Cardiac muscle cell (in vitro differentiated cells and primary cell): ENCODE measurements around the gene RPS6KC1. TPM values are rescaled to one million over a fixed set of nuclear protein-coding genes. Genes with fewer than 3 reads are reported as not detected.

ENCODE experiments used
- DNase-seq, 2 donors: peaks; one replicate each; pipeline versions ENCODE4 v3.0.0 to v3.0.0-alpha.2; 2010 to 2017; ENCODE audit warnings: low read depth in 1 of 2, low spot score in 1 of 2
- H3K27ac ChIP-seq: fragments of 200-600 bp; sonication (generic); 2 replicates; pipeline ENCODE4 v1.5.1; 2016
- H3K27me3 ChIP-seq: fragments of 200-600 bp; sonication (generic); 2 replicates; pipeline ENCODE4 v1.6.0; 2016; ENCODE audit warnings: control low read depth
- H3K36me3 ChIP-seq: fragments of 200-600 bp; sonication (generic); 2 replicates; pipeline ENCODE4 v1.5.1; 2016; ENCODE audit warnings: control low read depth
- H3K4me1 ChIP-seq: fragments of 200-600 bp; sonication (generic); 2 replicates; pipeline ENCODE4 v1.8.1; 2017; ENCODE audit warnings: low read depth, mild to moderate bottlenecking, mixed run types
- H3K4me3 ChIP-seq: fragments of 200-600 bp; sonication (generic); 2 replicates; pipeline ENCODE4 v1.5.1; 2016; ENCODE audit warnings: mild to moderate bottlenecking
- H3K9me3 ChIP-seq: fragments of 200-600 bp; sonication (generic); 2 replicates; pipeline ENCODE4 v1.5.1; 2017; ENCODE audit warnings: low read depth, mild to moderate bottlenecking, control low read depth
- CTCF ChIP-seq: IDR thresholded peaks from 2 replicates; pipeline ENCODE4 v1.5.1; 2012; ENCODE audit warnings: low read depth, mild to moderate bottlenecking, low read length
- polyA plus RNA-seq: library from polyadenylated mRNA; unstranded; fragments of >200 nt; fragmentation: Nextera tagmentation; extraction: Ambion mirVana; gene quantifications from 2 replicates; pipeline ENCODE4 v1.2.1, GENCODE V29; 2016
- total RNA-seq: library from RNA; depleted of rRNA; stranded (reverse); fragments of >200 nt; gene quantifications from 2 replicates; pipeline ENCODE4 v1.2.3, GENCODE V29; 2016

Gene RPS6KC1
- total and polyA plus RNA-seq, 2 experiments from 2014 or later: 12.5 to 17.9 TPM

- Histone ChIP-seq H3K4me1 (peaks cover 16% of the 10 kb centered on the region), H3K36me3 (no peaks in the 10 kb centered on the region), H3K4me3 (no peak overlapping the region), H3K27me3 (no peaks in the 10 kb centered on the region), H3K9me3 (no peaks in the 10 kb centered on the region), H3K27ac (no peak overlapping the region)
- DNase-seq: no peak
- no peak for TF ChIP-seq CTCF
These were observed 72.0 kb downstream of the RPS6KC1 start for GRCh38 chr1:213123087-213123486.

GRCh38 chr1:213123536-213123935 is 72.5 kb downstream of the RPS6KC1 start:
- Histone ChIP-seq H3K4me3 (no peak overlapping the region), H3K27ac (peak overlapping the region; percentile 65), H3K4me1 (peaks cover 16% of the 10 kb centered on the region), H3K36me3 (no peaks in the 10 kb centered on the region), H3K27me3 (no peaks in the 10 kb centered on the region), H3K9me3 (no peaks in the 10 kb centered on the region)
- DNase-seq: peak in 1 of 2 donors; percentile 64
- TF ChIP-seq CTCF: no peak

GRCh38 chr1:213124590-213124989 is 73.5 kb downstream of the RPS6KC1 start:
- Histone ChIP-seq H3K4me3 (no peak overlapping the region), H3K36me3 (no peaks in the 10 kb centered on the region), H3K27me3 (no peaks in the 10 kb centered on the region), H3K27ac (peak overlapping the region; percentile 65), H3K9me3 (no peaks in the 10 kb centered on the region), H3K4me1 (peaks cover 16% of the 10 kb centered on the region)
- no peak for TF ChIP-seq CTCF
- no peak for DNase-seq

- no peak for TF ChIP-seq CTCF
- H3K9me3 ChIP-seq: no peaks in the 10 kb centered on the region
- H3K27me3 ChIP-seq: no peaks in the 10 kb centered on the region
- no peak overlapping the region for H3K4me3 ChIP-seq
- DNase-seq: no peak
- no peak overlapping the region for H3K27ac ChIP-seq
- H3K4me1 ChIP-seq: peaks cover 16% of the 10 kb centered on the region
- no peaks in the 10 kb centered on the region for H3K36me3 ChIP-seq
These were observed 74.6 kb downstream of the RPS6KC1 start for GRCh38 chr1:213125643-213126042.

GRCh38 chr1:213127074-213127473 is 76.0 kb downstream of the RPS6KC1 start:
- Histone ChIP-seq H3K27me3 (no peaks in the 10 kb centered on the region), H3K4me3 (no peak overlapping the region), H3K36me3 (no peaks in the 10 kb centered on the region), H3K4me1 (peaks cover 16% of the 10 kb centered on the region), H3K27ac (no peak overlapping the region), H3K9me3 (no peaks in the 10 kb centered on the region)
- TF ChIP-seq CTCF: no peak
- no peak for DNase-seq
